8988T (cell line): ENCODE measurements around the gene GINS3.
"Not testable (repeated sequence)": the region's sequence is repeated elsewhere in the genome, so short reads cannot be mapped to it uniquely, and the experiment has no call there.

Experiments used
- DNase-seq: peaks from one replicate; pipeline ENCODE4 v3.0.0; 2011

The GINS3 gene

GRCh38 chr16:58396897-58397296 is 4.6 kb downstream of the GINS3 start:
- not testable (repeated sequence) for DNase-seq

- DNase-seq = no peak
Measured at GRCh38 chr16:58399718-58400633, 7.7 kb downstream of the GINS3 start.

- DNase-seq = not testable (repeated sequence)
Measured at GRCh38 chr16:58401305-58401704, 9.0 kb downstream of the GINS3 start.

- DNase-seq = no peak
Measured at GRCh38 chr16:58402796-58403195, 10.5 kb downstream of the GINS3 start.

- no peak for DNase-seq
Measured at GRCh38 chr16:58409316-58409973, 17.2 kb downstream of the GINS3 start.

GRCh38 chr16:58411336-58411735 is 19.1 kb downstream of the GINS3 start:
- DNase-seq = no peak

- no peak for DNase-seq
Measured at GRCh38 chr16:58411736-58412614, 19.7 kb downstream of the GINS3 start.

- not testable (repeated sequence) for DNase-seq
Measured at GRCh38 chr16:58412615-58412970, 20.3 kb downstream of the GINS3 start.

- no peak for DNase-seq
Measured at GRCh38 chr16:58413359-58413758, 21.1 kb downstream of the GINS3 start.

- no peak for DNase-seq
Measured at GRCh38 chr16:58415003-58415402, 22.7 kb downstream of the GINS3 start.

- not testable (repeated sequence) for DNase-seq
Measured at GRCh38 chr16:58415961-58416360, 23.7 kb downstream of the GINS3 start.

- no peak for DNase-seq
Measured at GRCh38 chr16:58417035-58417434, 24.8 kb downstream of the GINS3 start.

GRCh38 chr16:58417600-58417999 is 25.3 kb downstream of the GINS3 start:
- no peak for DNase-seq

- DNase-seq = no peak
Measured at GRCh38 chr16:58418026-58418425, 25.8 kb downstream of the GINS3 start.

- no peak for DNase-seq
Measured at GRCh38 chr16:58418601-58419000, 26.3 kb downstream of the GINS3 start.

- DNase-seq = no peak
Measured at GRCh38 chr16:58419241-58419990, 27.1 kb downstream of the GINS3 start.

- no peak for DNase-seq
Measured at GRCh38 chr16:58421059-58421458, 28.8 kb downstream of the GINS3 start.

GRCh38 chr16:58421529-58421928 is 29.3 kb downstream of the GINS3 start:
- no peak for DNase-seq

- DNase-seq = no peak
Measured at GRCh38 chr16:58422809-58423208, 30.5 kb downstream of the GINS3 start.

- DNase-seq = no peak
Measured at GRCh38 chr16:58425245-58425644, 33.0 kb downstream of the GINS3 start.

- no peak for DNase-seq
Measured at GRCh38 chr16:58425756-58426494, 33.7 kb downstream of the GINS3 start.

GRCh38 chr16:58426966-58427365 is 34.7 kb downstream of the GINS3 start:
- no peak for DNase-seq
